ENCODE results near the gene SLC25A6.

DNA sequence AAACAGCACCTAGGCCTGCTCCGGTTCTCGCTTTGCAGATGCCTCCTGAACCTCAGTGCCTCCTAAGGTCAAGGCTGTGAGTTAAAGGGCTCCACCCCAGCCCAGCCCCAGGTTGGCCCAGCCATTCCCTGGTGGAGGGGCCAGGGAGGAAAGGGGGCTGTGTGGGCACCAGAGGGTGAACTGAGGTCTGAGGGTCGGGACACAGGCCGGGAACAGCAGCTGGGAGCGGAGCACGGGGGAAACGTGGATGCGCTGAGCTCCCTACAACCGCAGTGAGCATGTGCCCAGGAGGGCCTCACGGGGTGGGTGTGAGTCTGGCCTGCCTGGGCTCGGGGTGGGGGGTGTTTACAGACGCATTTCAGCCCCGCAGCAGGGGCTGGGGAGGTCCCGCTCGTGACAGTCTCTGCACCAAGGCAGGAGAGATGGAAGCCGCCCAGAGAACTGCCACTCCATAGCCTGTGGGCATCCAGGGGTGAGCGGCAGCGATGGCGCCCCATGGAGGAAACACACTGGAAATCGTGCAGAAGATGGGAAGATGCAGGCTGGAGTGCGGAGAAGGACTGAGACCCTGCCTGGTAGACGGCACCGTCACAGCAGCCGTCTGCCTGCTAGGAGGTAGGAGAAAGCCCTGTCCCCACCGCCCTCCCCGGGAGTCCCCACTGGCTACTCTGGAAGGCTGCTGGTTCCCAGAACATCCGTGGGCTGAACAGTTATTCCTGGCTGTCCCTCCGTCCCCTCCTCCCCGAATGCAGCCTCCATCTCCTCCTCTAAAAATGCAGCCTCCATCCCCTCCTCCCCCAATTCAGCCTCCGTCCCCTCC is 9.9 kb upstream of the SLC25A6 start:
- TF ChIP-seq POLR2A (IDR thresholded peaks at IDR 0.05), result no peak
- TF ChIP-seq, protein P1, sequence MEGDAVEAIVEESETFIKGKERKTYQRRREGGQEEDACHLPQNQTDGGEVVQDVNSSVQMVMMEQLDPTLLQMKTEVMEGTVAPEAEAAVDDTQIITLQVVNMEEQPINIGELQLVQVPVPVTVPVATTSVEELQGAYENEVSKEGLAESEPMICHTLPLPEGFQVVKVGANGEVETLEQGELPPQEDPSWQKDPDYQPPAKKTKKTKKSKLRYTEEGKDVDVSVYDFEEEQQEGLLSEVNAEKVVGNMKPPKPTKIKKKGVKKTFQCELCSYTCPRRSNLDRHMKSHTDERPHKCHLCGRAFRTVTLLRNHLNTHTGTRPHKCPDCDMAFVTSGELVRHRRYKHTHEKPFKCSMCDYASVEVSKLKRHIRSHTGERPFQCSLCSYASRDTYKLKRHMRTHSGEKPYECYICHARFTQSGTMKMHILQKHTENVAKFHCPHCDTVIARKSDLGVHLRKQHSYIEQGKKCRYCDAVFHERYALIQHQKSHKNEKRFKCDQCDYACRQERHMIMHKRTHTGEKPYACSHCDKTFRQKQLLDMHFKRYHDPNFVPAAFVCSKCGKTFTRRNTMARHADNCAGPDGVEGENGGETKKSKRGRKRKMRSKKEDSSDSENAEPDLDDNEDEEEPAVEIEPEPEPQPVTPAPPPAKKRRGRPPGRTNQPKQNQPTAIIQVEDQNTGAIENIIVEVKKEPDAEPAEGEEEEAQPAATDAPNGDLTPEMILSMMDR (IDR thresholded peaks at IDR 0.05), result no peak

Measured in right lobe of liver (tissue), 4 donors.